GM10266 (cell line): ENCODE measurements around the gene MIX23.

Experiments
- DNase-seq: peaks from one replicate; pipeline ENCODE4 v3.0.0; 2012; ENCODE audit errors: extremely low spot score
- CTCF ChIP-seq: IDR thresholded peaks from 2 replicates; pipeline ENCODE4 v1.5.1; 2012; ENCODE audit warnings: mild to moderate bottlenecking, low read depth; ENCODE audit not compliant: control insufficient read depth, insufficient read depth; ENCODE audit errors: missing control alignments

MIX23 gene

GRCh38 chr3:122392868-122393844 is 10.1 kb upstream of the MIX23 start:
- no peak for DNase-seq
- peak; percentile 68 for TF ChIP-seq CTCF

- DNase-seq: no peak
- no peak for TF ChIP-seq CTCF
Observed at GRCh38 chr3:122391681-122392446, 8.8 kb upstream of the MIX23 start.

DNA sequence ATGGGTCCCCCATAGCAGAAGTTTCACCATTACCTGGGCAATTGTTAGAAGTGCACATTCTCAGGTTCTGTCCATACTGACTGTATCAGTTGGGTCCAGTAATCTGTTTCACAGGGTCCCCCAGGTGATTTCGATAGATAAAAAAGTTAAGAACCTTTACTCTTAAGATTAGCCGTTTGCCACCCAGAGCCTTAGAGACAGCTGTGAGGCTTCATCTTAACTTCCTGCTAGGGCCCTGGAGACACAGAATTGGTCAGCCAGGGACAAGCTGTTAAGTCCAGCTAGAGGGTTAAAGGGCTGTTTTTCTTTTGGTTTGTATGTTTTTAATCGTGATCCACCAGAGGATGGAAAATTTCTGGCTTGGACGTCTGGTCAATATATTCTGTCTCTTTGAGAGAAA is 7.6 kb upstream of the MIX23 start:
- TF ChIP-seq CTCF: no peak
- no peak for DNase-seq

DNA sequence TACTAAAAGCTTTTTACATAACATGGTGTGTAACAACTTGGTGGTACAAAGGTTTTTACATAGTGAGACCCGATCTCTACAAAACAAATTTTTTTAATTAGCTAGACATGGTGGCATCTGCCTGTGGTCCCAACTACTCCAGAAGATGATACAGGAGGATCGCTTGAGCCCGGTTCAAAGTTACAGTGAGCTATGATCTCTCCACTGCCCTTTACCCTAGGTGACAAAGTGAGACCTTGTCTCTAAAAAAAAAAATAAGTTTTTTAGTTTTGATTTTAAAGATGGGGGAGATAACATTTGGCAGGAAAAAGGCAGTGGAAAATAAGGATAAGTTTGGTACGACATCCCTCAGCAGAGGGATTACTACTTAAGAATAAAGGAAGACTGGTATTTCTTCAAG is 6.9 kb upstream of the MIX23 start:
- no peak for DNase-seq
- TF ChIP-seq CTCF: no peak

- TF ChIP-seq CTCF: no peak
- no peak for DNase-seq
Observed at GRCh38 chr3:122389197-122389596, 6.2 kb upstream of the MIX23 start.

GRCh38 chr3:122387709-122388108 is 4.7 kb upstream of the MIX23 start:
- TF ChIP-seq CTCF: no peak
- no peak for DNase-seq
